Suppressor macrophage treated with lipopolysaccharide for 1 hour (primary cell): ENCODE results near the gene PVALEF.

ENCODE experiments used
- DNase-seq, 3 donors: peaks; one replicate each; pipeline ENCODE4 v3.0.0-alpha.2; 2020 to 2022

The PVALEF gene

GRCh38 chr17:81222620-81222905 is 57.3 kb downstream of the PVALEF start:
- DNase-seq: no peak

GRCh38 chr17:81222906-81223761 is 57.8 kb downstream of the PVALEF start, which contains the start of gene CEP131:
Gene CEP131, minus strand, starts transcription at chr17:81222965. Its CDS starts 2,909 bp downstream, at chr17:81220056.
- peak; percentile 99 to 100 (median 99) for DNase-seq

- peak; percentile 42 to 60 (median 56) for DNase-seq
Measured at GRCh38 chr17:81223762-81224130, 58.4 kb downstream of the PVALEF start.

- DNase-seq: peak in 1 of 3 donors; percentile 22
Measured at GRCh38 chr17:81227630-81228029, 62.3 kb downstream of the PVALEF start.

- DNase-seq: peak; percentile 69 to 77 (median 76)
Measured at GRCh38 chr17:81228420-81228819, 63.1 kb downstream of the PVALEF start.

GRCh38 chr17:81228834-81229665 is 63.7 kb downstream of the PVALEF start:
- DNase-seq: peak in 1 of 3 donors; percentile 27

- DNase-seq: no peak
Measured at GRCh38 chr17:81229666-81229920, 64.3 kb downstream of the PVALEF start.

GRCh38 chr17:81230043-81230820 is 64.9 kb downstream of the PVALEF start:
- peak in 2 of 3 donors; percentile 27 to 48 for DNase-seq

- DNase-seq: no peak
Measured at GRCh38 chr17:81231121-81231645, 65.9 kb downstream of the PVALEF start.

- no peak for DNase-seq
Measured at GRCh38 chr17:81231766-81232581, 66.7 kb downstream of the PVALEF start.
